Measurements from ENCODE around the gene RHEBL1.

- TF ChIP-seq CTCF (IDR thresholded peaks at IDR 0.05; ENCODE audit: low read depth, low read length): no peak
- no peak for TF ChIP-seq EZH2phosphoT487 (IDR thresholded peaks at IDR 0.05; ENCODE audit: low read depth)
Observed at GRCh38 chr12:49046129-49046895, 23.5 kb downstream of the RHEBL1 start.
